Endothelial cell (in vitro differentiated cells): Measurements from ENCODE around the gene NELFB. TPM values are rescaled to one million over a fixed set of nuclear protein-coding genes. Genes with fewer than 3 reads are reported as not detected.

Experiments
- DNase-seq: peaks from one replicate; pipeline ENCODE4 v3.0.0; 2021; ENCODE audit warnings: low spot score
- H3K27ac Mint-ChIP-seq: one replicate; pipeline ENCODE4 v1.8.0; 2021; ENCODE audit warnings: mixed read lengths, inconsistent platforms; ENCODE audit not compliant: unreplicated experiment
- H3K27me3 Mint-ChIP-seq: one replicate; pipeline ENCODE4 v1.8.0; 2021; ENCODE audit warnings: mild to moderate bottlenecking, moderate library complexity, mixed read lengths, inconsistent platforms; ENCODE audit not compliant: unreplicated experiment
- H3K36me3 Mint-ChIP-seq: one replicate; pipeline ENCODE4 v1.8.0; 2021; ENCODE audit warnings: mild to moderate bottlenecking, low read depth, mixed read lengths, inconsistent platforms; ENCODE audit not compliant: unreplicated experiment
- H3K4me1 Mint-ChIP-seq: one replicate; pipeline ENCODE4 v1.8.0; 2021; ENCODE audit warnings: mild to moderate bottlenecking, mixed read lengths, inconsistent platforms; ENCODE audit not compliant: unreplicated experiment
- H3K4me3 Mint-ChIP-seq: one replicate; pipeline ENCODE4 v1.8.0; 2021; ENCODE audit warnings: mild to moderate bottlenecking, mixed read lengths, inconsistent platforms; ENCODE audit not compliant: unreplicated experiment
- H3K9me3 Mint-ChIP-seq: one replicate; pipeline ENCODE4 v1.8.0; 2021; ENCODE audit warnings: mixed read lengths, inconsistent platforms; ENCODE audit not compliant: unreplicated experiment
- total RNA-seq: library from RNA; stranded (reverse); fragmentation: NEBNext Ultra II Directional; extraction: Animal tissue kit (Norgen Biotek cat#: 25700); gene quantifications from one replicate; pipeline ENCODE4 v1.2.1, GENCODE V29; 2021; ENCODE audit not compliant: unreplicated experiment
- TF ChIP-seq, protein P1 (sequence below): fragments of 200-600 bp; sonication (generic); IDR thresholded peaks from one replicate; pipeline ENCODE4 v1.5.0; 2021; ENCODE audit warnings: antibody characterized with exemption; ENCODE audit not compliant: unreplicated experiment

NELFB gene
- total RNA-seq, 1 donor from 2014 or later, result 65.6 TPM

GRCh38 chr9:137307255-137308056, 52.3 kb downstream of the NELFB start:
- H3K27ac Mint-ChIP-seq, result no peak overlapping the region
- peaks cover 19% of the 10 kb centered on the region for H3K4me1 Mint-ChIP-seq
- no peaks in the 10 kb centered on the region for H3K36me3 Mint-ChIP-seq
- peaks cover 7% of the 10 kb centered on the region for H3K27me3 Mint-ChIP-seq
- TF ChIP-seq, protein P1, sequence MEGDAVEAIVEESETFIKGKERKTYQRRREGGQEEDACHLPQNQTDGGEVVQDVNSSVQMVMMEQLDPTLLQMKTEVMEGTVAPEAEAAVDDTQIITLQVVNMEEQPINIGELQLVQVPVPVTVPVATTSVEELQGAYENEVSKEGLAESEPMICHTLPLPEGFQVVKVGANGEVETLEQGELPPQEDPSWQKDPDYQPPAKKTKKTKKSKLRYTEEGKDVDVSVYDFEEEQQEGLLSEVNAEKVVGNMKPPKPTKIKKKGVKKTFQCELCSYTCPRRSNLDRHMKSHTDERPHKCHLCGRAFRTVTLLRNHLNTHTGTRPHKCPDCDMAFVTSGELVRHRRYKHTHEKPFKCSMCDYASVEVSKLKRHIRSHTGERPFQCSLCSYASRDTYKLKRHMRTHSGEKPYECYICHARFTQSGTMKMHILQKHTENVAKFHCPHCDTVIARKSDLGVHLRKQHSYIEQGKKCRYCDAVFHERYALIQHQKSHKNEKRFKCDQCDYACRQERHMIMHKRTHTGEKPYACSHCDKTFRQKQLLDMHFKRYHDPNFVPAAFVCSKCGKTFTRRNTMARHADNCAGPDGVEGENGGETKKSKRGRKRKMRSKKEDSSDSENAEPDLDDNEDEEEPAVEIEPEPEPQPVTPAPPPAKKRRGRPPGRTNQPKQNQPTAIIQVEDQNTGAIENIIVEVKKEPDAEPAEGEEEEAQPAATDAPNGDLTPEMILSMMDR, result no peak
- DNase-seq, result no peak
- H3K4me3 Mint-ChIP-seq, result no peak overlapping the region
- no peaks in the 10 kb centered on the region for H3K9me3 Mint-ChIP-seq

GRCh38 chr9:137308057-137308619, 53.0 kb downstream of the NELFB start:
- H3K4me1 Mint-ChIP-seq, result peaks cover 17% of the 10 kb centered on the region
- DNase-seq, result no peak
- TF ChIP-seq, protein P1, result no peak

DNA sequence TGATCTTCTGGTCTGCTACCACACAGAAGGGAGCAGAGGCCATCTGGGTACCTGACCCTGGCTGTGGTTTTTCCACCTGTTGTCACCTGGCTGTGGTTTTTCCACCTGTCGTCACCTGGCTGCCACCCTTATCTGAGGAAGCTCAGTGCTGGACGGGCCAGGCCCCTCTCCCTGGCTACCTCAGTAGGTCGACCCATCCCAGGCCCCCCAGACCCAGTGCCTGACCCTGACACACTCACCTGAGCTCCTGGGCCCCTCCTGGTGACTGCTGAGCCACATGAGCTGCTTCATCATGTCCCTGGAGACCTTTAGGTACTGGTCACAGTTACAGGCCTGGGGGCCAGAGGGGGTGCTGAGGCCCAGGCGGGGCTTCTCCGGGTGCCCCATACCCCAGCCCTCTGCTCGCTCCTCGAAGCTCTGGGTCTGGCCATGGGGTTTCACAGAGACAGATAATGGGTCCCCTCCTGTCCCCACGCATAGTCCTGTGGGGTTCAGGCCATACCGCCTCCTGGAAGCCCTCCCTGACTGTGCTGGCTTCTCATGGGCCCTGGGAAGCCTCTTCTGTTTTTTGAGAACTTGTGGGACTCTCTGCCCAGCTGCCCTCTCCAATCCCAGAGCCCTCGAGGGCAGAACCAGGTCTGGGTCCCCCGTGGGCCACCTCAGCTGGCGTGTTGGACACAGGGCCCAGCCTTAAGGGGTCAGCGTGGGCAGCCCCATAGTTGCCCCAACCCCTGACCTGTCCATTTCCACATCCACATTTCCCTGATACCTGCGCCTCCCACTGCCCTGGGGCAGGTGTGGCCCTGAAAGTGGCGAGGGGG, 54.5 kb downstream of the NELFB start:
- Mint-ChIP-seq H3K36me3 (no peaks in the 10 kb centered on the region), H3K4me3 (no peak overlapping the region), H3K27me3 (peaks cover 7% of the 10 kb centered on the region), H3K27ac (no peak overlapping the region), H3K9me3 (no peaks in the 10 kb centered on the region), H3K4me1 (peaks cover 9% of the 10 kb centered on the region)
- DNase-seq, result no peak
- TF ChIP-seq, protein P1, result no peak

More at GRCh38 chr9:137308057-137308619, 53.0 kb downstream of the NELFB start:
- Mint-ChIP-seq H3K36me3 (no peaks in the 10 kb centered on the region), H3K4me3 (no peak overlapping the region), H3K27me3 (peaks cover 7% of the 10 kb centered on the region), H3K27ac (no peak overlapping the region), H3K9me3 (no peaks in the 10 kb centered on the region)

DNA sequence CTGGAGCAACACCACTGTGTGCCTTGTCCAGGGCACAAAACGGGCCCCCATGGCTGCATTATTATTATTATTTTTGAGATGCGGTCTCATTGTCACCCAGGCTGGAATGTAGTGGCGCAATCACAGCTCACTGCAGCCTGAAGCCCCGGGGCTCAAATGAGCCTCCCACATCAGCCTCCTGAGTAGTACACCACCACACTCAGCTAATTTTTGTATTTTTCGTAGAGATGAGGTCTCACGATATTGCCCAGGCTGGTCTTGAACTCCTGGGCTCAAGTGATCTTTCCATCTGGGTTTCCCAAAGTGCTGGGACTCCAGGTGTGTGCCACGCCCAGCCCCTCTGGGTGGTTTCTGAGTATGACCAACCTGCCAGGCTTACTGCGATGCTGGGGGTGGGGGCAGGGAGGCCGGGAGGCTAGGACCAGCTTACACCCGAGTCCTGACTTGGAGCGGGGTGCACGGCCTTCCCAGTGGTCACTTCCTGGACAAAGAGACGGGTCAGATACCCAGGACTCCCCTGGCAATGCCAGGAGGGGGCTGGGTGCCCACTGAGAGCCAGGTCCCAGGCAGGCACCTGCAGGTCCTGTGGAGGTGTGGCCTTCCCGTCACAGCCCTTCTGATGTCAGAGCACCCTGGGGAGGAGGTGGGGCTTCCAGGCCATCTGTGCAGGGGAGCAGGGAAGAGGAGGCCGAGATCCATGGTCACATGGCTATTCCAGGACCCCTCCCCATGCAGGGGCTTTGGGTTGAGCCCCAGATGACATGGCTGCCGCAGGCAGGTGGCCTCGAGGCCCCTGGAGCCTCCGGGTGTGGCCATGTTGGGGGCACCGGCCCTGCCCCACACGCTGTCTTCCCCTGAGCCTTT, 55.3 kb downstream of the NELFB start:
- Mint-ChIP-seq H3K27me3 (peaks cover 7% of the 10 kb centered on the region), H3K4me1 (peaks cover 5% of the 10 kb centered on the region), H3K9me3 (no peaks in the 10 kb centered on the region), H3K36me3 (no peaks in the 10 kb centered on the region), H3K27ac (no peak overlapping the region), H3K4me3 (no peak overlapping the region)
- no peak for DNase-seq
- TF ChIP-seq, protein P1, result no peak
